Stimulated activated CD8-positive, alpha-beta memory T cell treated with anti-CD3 and anti-CD28 coated beads, Interleukin-4, amount 100 ng/mL, for 24 hours (primary cell): ENCODE data around the gene TCERG1L.

ENCODE experiments used
- DNase-seq: peaks from one replicate; pipeline ENCODE4 v3.0.0-alpha.2; 2020; ENCODE audit warnings: low read depth

TCERG1L gene

GRCh38 chr10:131270461-131271190 is 40.9 kb downstream of the TCERG1L start:
- DNase-seq, result no peak

GRCh38 chr10:131269776-131270460 is 41.6 kb downstream of the TCERG1L start:
- no peak for DNase-seq

- no peak for DNase-seq
Observed at GRCh38 chr10:131267814-131268095, 43.8 kb downstream of the TCERG1L start.

- DNase-seq, result no peak
Observed at GRCh38 chr10:131266936-131267813, 44.3 kb downstream of the TCERG1L start.

- DNase-seq, result no peak
Observed at GRCh38 chr10:131264110-131264788, 47.3 kb downstream of the TCERG1L start.

- DNase-seq, result no peak
Observed at GRCh38 chr10:131261890-131262475, 49.5 kb downstream of the TCERG1L start.

GRCh38 chr10:131260452-131261211 is 50.9 kb downstream of the TCERG1L start:
- no peak for DNase-seq

- DNase-seq, result no peak
Observed at GRCh38 chr10:131260031-131260430, 51.5 kb downstream of the TCERG1L start.

- DNase-seq, result no peak
Observed at GRCh38 chr10:131259535-131259934, 52.0 kb downstream of the TCERG1L start.

- DNase-seq, result no peak
Observed at GRCh38 chr10:131258256-131258655, 53.3 kb downstream of the TCERG1L start.

GRCh38 chr10:131257027-131257426 is 54.5 kb downstream of the TCERG1L start:
- no peak for DNase-seq

GRCh38 chr10:131254859-131255252 is 56.7 kb downstream of the TCERG1L start:
- DNase-seq, result no peak

- DNase-seq, result no peak
Observed at GRCh38 chr10:131253931-131254858, 57.3 kb downstream of the TCERG1L start.

GRCh38 chr10:131252567-131253276 is 58.8 kb downstream of the TCERG1L start:
- DNase-seq, result no peak

- no peak for DNase-seq
Observed at GRCh38 chr10:131251146-131251541, 60.4 kb downstream of the TCERG1L start.

- no peak for DNase-seq
Observed at GRCh38 chr10:131250454-131251145, 60.9 kb downstream of the TCERG1L start.

GRCh38 chr10:131249955-131250344 is 61.6 kb downstream of the TCERG1L start:
- DNase-seq, result no peak

GRCh38 chr10:131249238-131249954 is 62.1 kb downstream of the TCERG1L start:
- DNase-seq, result no peak
